OCI-LY7 (cell line): ENCODE measurements around the gene FGF21. TPM values are rescaled to one million over a fixed set of nuclear protein-coding genes. Genes with fewer than 3 reads are reported as not detected.

Source experiments
- BruUV-seq: library from RNA; stranded (reverse); fragments of 400-500 nt; replicated peaks from 2 replicates; lab custom pipeline; 2021; lab: Mats Ljungman, UMichigan
- CTCF ChIA-PET: fragments of 300-600 bp; sonication (Branson Sonifier 250); formaldehyde crosslinking; loops from one replicate; lab custom pipeline; 2022; ENCODE audit warnings: antibody characterized with exemption; ENCODE audit not compliant: unreplicated experiment; lab: Charles Lee
- POLR2A ChIA-PET: fragments of 300-600 bp; sonication (Branson Sonifier 250); formaldehyde crosslinking; loops from one replicate; lab custom pipeline; 2022; ENCODE audit warnings: antibody characterized with exemption; lab: Charles Lee
- DNase-seq: peaks from one replicate; pipeline ENCODE4 v3.0.0-alpha.2; 2015; ENCODE audit warnings: low spot score
- H2AFZ ChIP-seq: fragments of 200-600 bp; sonication (generic), shearing (Covaris generic); 2 replicates; pipeline ENCODE4 v1.6.1; 2014; ENCODE audit warnings: mild to moderate bottlenecking, antibody characterized with exemption, low read length, moderate library complexity
- H3K27ac ChIP-seq: fragments of 200-600 bp; sonication (generic); 2 replicates; pipeline ENCODE4 v1.5.1; 2014; ENCODE audit warnings: mixed run types, low read depth, mild to moderate bottlenecking, moderate library complexity, low read length, inconsistent platforms; ENCODE audit not compliant: poor library complexity, severe bottlenecking
- H3K36me3 ChIP-seq: fragments of 200-600 bp; sonication (generic); 2 replicates; pipeline ENCODE4 v1.6.1; 2014; ENCODE audit warnings: mild to moderate bottlenecking, antibody characterized with exemption, low read length, moderate library complexity, mixed read lengths; ENCODE audit not compliant: insufficient read depth
- H3K4me1 ChIP-seq: fragments of 200-600 bp; sonication (generic); 2 replicates; pipeline ENCODE4 v1.5.1; 2014; ENCODE audit warnings: mild to moderate bottlenecking, low read length; ENCODE audit not compliant: insufficient read depth, poor library complexity, severe bottlenecking
- H3K4me2 ChIP-seq: fragments of 200-600 bp; sonication (generic); 2 replicates; pipeline ENCODE4 v1.6.1; 2014; ENCODE audit warnings: mild to moderate bottlenecking, low read length
- H3K4me3 ChIP-seq: fragments of 200-600 bp; sonication (generic); 2 replicates; pipeline ENCODE4 v1.5.1; 2014; ENCODE audit warnings: mild to moderate bottlenecking, low read depth, low read length; ENCODE audit not compliant: poor library complexity, severe bottlenecking
- H3K79me2 ChIP-seq: fragments of 200-600 bp; sonication (generic); 2 replicates; pipeline ENCODE4 v1.6.1; 2016; ENCODE audit warnings: low read depth, mild to moderate bottlenecking, low read length, moderate library complexity, mixed read lengths; ENCODE audit not compliant: insufficient read depth
- H3K9me2 ChIP-seq: fragments of 200-600 bp; sonication (generic); 2 replicates; pipeline ENCODE4 v1.6.1; 2016; ENCODE audit warnings: mild to moderate bottlenecking, low read length, mixed read lengths; ENCODE audit not compliant: insufficient read depth
- H3K9me3 ChIP-seq: fragments of 200-600 bp; sonication (generic); 2 replicates; pipeline ENCODE4 v1.6.1; 2014; ENCODE audit warnings: mild to moderate bottlenecking, mixed run types, low read length, mixed read lengths
- H4K20me1 ChIP-seq: fragments of 200-600 bp; sonication (generic); 2 replicates; pipeline ENCODE4 v1.6.1; 2014; ENCODE audit warnings: mild to moderate bottlenecking, antibody characterized with exemption, low read length, moderate library complexity, mixed read lengths; ENCODE audit not compliant: insufficient read depth
- CTCF ChIP-seq: fragments of 200-600 bp; sonication (generic); conservative IDR thresholded peaks from 2 replicates; pipeline ENCODE4 v1.5.1; 2014; ENCODE audit warnings: mild to moderate bottlenecking, antibody characterized with exemption, low read length, moderate library complexity, mixed read lengths
- EZH2phosphoT487 ChIP-seq: fragments of 200-600 bp; sonication (generic); IDR thresholded peaks from 2 replicates; pipeline ENCODE4 v1.6.1; 2018; ENCODE audit warnings: low read depth, borderline replicate concordance, mild to moderate bottlenecking, mixed run types, antibody characterized with exemption, low read length, moderate library complexity, mixed read lengths
- intact Hi-C: fragments of 100-400 bp; cut with micrococcal nuclease; formaldehyde crosslinking; loops from one replicate; pipeline ENCODE4 v1.10.0; 2022; ENCODE audit not compliant: unreplicated experiment
- total RNA-seq, 2 experiments: library from RNA; depleted of rRNA in 1 of 2; stranded (reverse); fragments of >200 nt in 1 of 2; shearing (Covaris generic) in 1 of 2; gene quantifications; 2 replicates each; pipeline ENCODE4 v1.2.3, GENCODE V29; 2014 to 2022

Gene FGF21
- total RNA-seq, 2 experiments from 2014 or later = not detected

DNA sequence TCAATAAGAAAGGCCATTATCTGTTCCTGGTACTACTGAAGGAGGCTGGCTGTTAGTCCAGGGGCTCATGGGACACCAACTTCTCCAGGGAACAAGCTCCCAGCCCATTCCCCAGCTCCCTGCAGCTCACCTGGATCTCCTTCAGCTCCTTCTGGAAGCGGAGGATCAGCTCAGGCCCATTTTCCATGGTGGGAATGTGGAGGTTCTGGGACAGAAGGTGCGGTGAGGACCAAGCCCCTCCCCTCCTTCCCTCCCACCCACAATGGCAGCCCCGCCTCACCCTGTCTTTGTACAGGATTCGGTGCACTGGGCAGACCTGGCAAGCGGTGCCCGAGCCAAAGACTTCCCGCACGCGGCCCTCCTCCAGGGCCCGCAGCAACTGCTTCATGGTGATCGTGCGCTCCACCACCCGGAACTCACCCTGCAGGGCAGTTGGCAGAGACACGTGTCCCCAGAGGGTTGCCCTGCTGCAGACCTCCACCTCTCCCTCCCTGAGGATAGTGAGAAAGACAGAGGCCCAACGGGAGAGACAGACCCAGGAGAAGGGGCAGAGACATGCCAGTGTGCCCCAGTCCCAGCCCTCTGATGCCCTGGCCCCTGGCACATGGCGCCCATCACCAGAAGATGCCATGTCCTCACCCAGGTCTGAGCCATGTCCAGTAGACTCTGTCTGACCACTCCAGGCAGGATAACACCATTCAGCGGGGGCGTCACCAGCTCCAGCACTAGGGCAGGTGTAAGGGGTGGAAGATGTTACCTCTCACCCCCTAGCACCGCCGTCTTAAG is 41.2 kb downstream of the FGF21 start:
- intact Hi-C loops = no loop called here
- BruUV-seq = no TSS peak
- ChIA-PET POLR2A (interaction anchor here (0.6 to 1.5 kb wide), 3 partner anchors 33 to 40 kb away, joined by 3 to 6 read pairs (median 4); partner anchors contain the start of gene HSD17B14), CTCF (interaction anchor here (1.0 to 1.1 kb wide), 2 partner anchors 15 to 40 kb away, joined by 4 to 5 read pairs; no protein-coding TSS in a partner anchor)
- TF ChIP-seq EZH2phosphoT487 (no peak), CTCF (no peak)
- Histone ChIP-seq H3K36me3 (no peaks in the 10 kb centered on the region), H3K79me2 (no peaks in the 10 kb centered on the region), H3K4me1 (peaks cover 5% of the 10 kb centered on the region), H3K9me3 (no peaks in the 10 kb centered on the region), H3K9me2 (no peaks in the 10 kb centered on the region), H4K20me1 (no peaks in the 10 kb centered on the region), H3K4me2 (no peak overlapping the region), H3K4me3 (no peak overlapping the region), H3K27ac (no peak overlapping the region), H2AFZ (no peak overlapping the region)
- DNase-seq = no peak

GRCh38 chr19:48797103-48797502 is 41.8 kb downstream of the FGF21 start:
- TF ChIP-seq EZH2phosphoT487 (no peak), CTCF (no peak)
- H2AFZ ChIP-seq = no peak overlapping the region
- no peak overlapping the region for H3K4me3 ChIP-seq
- H3K9me3 ChIP-seq = no peaks in the 10 kb centered on the region
- H3K79me2 ChIP-seq = no peaks in the 10 kb centered on the region
- intact Hi-C loops = no loop called here
- H3K9me2 ChIP-seq = no peaks in the 10 kb centered on the region
- peaks cover 5% of the 10 kb centered on the region for H3K4me1 ChIP-seq
- no peaks in the 10 kb centered on the region for H4K20me1 ChIP-seq
- no peak overlapping the region for H3K4me2 ChIP-seq
- DNase-seq = no peak
- POLR2A ChIA-PET = interaction anchor here (0.6 kb wide), 1 partner anchor 32 kb away, joined by 4 read pairs; no protein-coding TSS in a partner anchor
- CTCF ChIA-PET = no interaction called here
- no peaks in the 10 kb centered on the region for H3K36me3 ChIP-seq
- no peak overlapping the region for H3K27ac ChIP-seq
- no TSS peak for BruUV-seq

DNA sequence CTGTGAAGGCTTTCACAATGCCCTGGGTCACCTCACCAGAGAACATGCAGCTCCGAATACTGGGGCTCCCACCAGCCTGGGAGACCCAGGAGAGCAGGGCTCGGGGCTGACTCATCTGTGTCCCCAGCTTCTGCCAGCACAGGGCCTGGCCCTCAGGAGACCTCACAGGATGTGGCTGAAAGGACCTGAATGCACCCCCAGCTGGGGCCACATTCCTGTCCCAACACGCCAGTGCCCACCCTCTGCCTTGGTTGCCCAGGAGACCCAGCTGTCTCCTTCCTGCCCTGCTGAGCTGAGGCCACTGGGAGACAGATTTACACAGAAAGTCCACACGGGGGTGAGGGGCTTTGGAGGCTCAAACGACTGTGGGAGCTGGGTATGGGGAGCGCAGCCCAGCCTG is 43.6 kb downstream of the FGF21 start:
- H3K9me3 ChIP-seq = no peaks in the 10 kb centered on the region
- H3K9me2 ChIP-seq = no peaks in the 10 kb centered on the region
- TF ChIP-seq CTCF = no peak
- no peaks in the 10 kb centered on the region for H3K79me2 ChIP-seq
- no peak for DNase-seq
- CTCF ChIA-PET = interaction anchor here (0.5 kb wide), 1 partner anchor 262 kb away, joined by 3 read pairs; no protein-coding TSS in a partner anchor
- no peak overlapping the region for H3K4me2 ChIP-seq
- no peak overlapping the region for H3K4me3 ChIP-seq
- no peaks in the 10 kb centered on the region for H4K20me1 ChIP-seq
- POLR2A ChIA-PET = no interaction called here
- peaks cover 5% of the 10 kb centered on the region for H3K4me1 ChIP-seq
- BruUV-seq = no TSS peak
- no peaks in the 10 kb centered on the region for H3K36me3 ChIP-seq
- no peak overlapping the region for H2AFZ ChIP-seq
- intact Hi-C loops = no loop called here
- no peak overlapping the region for H3K27ac ChIP-seq
